GM12878 (cell line): ENCODE data around the gene CD99. TPM values are rescaled to one million over a fixed set of nuclear protein-coding genes. Genes with fewer than 3 reads are reported as not detected.

Source experiments
- ATAC-seq: fragments of 200-7000 bp; cut with Tn5 transposase; 3 replicates; pipeline ENCODE4 v1.9.1; 2020; ENCODE audit warnings: mild to moderate bottlenecking, moderate library complexity
- BruUV-seq: library from RNA; stranded (reverse); fragments of 400-500 nt; replicated peaks from 2 replicates; lab custom pipeline; 2021; lab: Mats Ljungman, UMichigan
- CTCF ChIA-PET: fragments of 300-600 bp; sonication (Branson Sonifier 250); formaldehyde crosslinking; extraction: SDS; loops from one replicate; lab custom pipeline; 2021; ENCODE audit warnings: inconsistent platforms; lab: Yijun Ruan, JAX
- POLR2A ChIA-PET: fragments of 350-600 bp; formaldehyde crosslinking; extraction: SDS; loops from one replicate; lab custom pipeline; 2021; ENCODE audit warnings: inconsistent platforms; lab: Charles Lee
- RAD21 ChIA-PET: fragments of 300-600 bp; sonication (Branson Sonifier 250); formaldehyde crosslinking; loops from one replicate; lab custom pipeline; 2023; ENCODE audit warnings: antibody characterized with exemption; ENCODE audit not compliant: unreplicated experiment; lab: Charles Lee
- SMC1A ChIA-PET: fragments of 300-600 bp; sonication (Branson Sonifier 250); formaldehyde crosslinking; loops from one replicate; lab custom pipeline; 2023; ENCODE audit not compliant: unreplicated experiment, uncharacterized antibody; lab: Charles Lee
- DNase-seq: peaks from one replicate; pipeline ENCODE4 v3.0.0-alpha.2; 2011; ENCODE audit warnings: low read depth, low spot score
- FAIRE-seq: peaks from 3 replicates; lab custom pipeline; 2011; peaks lifted over from hg19 to GRCh38; lab: Jason Lieb, UNC
- H2AFZ ChIP-seq: 2 replicates; pipeline ENCODE4 v1.6.0; 2011; ENCODE audit warnings: low read depth, low read length, control low read depth; ENCODE audit not compliant: control insufficient read depth
- H3K27ac ChIP-seq: 2 replicates; pipeline ENCODE4 v1.5.1; 2011; ENCODE audit warnings: control low read depth; ENCODE audit not compliant: control insufficient read depth, insufficient read depth
- H3K27me3 ChIP-seq, 2 experiments: replicated peaks in 1 of 2; 2 replicates each; pipeline versions ENCODE4 v1.6.0 to v1.6.1; 2011; ENCODE audit warnings: low read length in 1 of 2; ENCODE audit not compliant: control insufficient read depth in 2 of 2, insufficient read depth in 2 of 2
- H3K36me3 ChIP-seq, 2 experiments: 2 replicates each; pipeline ENCODE4 v1.5.1; 2011; ENCODE audit warnings: low read length in 1 of 2; ENCODE audit not compliant: control insufficient read depth in 2 of 2, insufficient read depth in 2 of 2
- H3K4me1 ChIP-seq: 2 replicates; pipeline ENCODE4 v1.6.1; 2011; ENCODE audit warnings: mild to moderate bottlenecking, low read length, moderate library complexity, mixed read lengths; ENCODE audit not compliant: control insufficient read depth, insufficient read depth
- H3K4me2 ChIP-seq: 2 replicates; pipeline ENCODE4 v1.6.0; 2011; ENCODE audit warnings: control low read depth; ENCODE audit not compliant: control insufficient read depth, insufficient read depth
- H3K4me3 ChIP-seq: fragments of 200-600 bp; sonication (generic); 2 replicates; pipeline ENCODE4 v1.5.1; 2016
- H3K79me2 ChIP-seq: 2 replicates; pipeline ENCODE4 v1.6.0; 2011; ENCODE audit warnings: low read length; ENCODE audit not compliant: control insufficient read depth, insufficient read depth
- H3K9ac ChIP-seq: 2 replicates; pipeline ENCODE4 v1.8.0; 2011; ENCODE audit warnings: low read length, control low read depth, mixed read lengths; ENCODE audit not compliant: control insufficient read depth, insufficient read depth
- H3K9me3 ChIP-seq: replicated peaks from 3 replicates; pipeline ENCODE4 v1.5.1; 2011; ENCODE audit warnings: mild to moderate bottlenecking, low read length; ENCODE audit not compliant: control insufficient read depth, insufficient read depth
- H4K20me1 ChIP-seq: 2 replicates; pipeline ENCODE4 v1.6.0; 2011; ENCODE audit not compliant: control insufficient read depth, insufficient read depth
- CHD4 ChIP-seq: fragments of 200-600 bp; sonication (generic); IDR thresholded peaks from 2 replicates; pipeline ENCODE4 v1.6.1; 2016; ENCODE audit warnings: mild to moderate bottlenecking
- CREM ChIP-seq: IDR thresholded peaks from 2 replicates; pipeline ENCODE4 v1.6.1; 2014; ENCODE audit warnings: antibody characterized with exemption, low read depth
- GABPA ChIP-seq: IDR thresholded peaks from 2 replicates; pipeline ENCODE4 v1.6.1; 2014; ENCODE audit warnings: antibody characterized with exemption, low read depth, mild to moderate bottlenecking, inconsistent platforms
- NFIC ChIP-seq: IDR thresholded peaks from 2 replicates; pipeline ENCODE4 v1.6.1; 2012; ENCODE audit warnings: low read depth, mild to moderate bottlenecking, inconsistent platforms, low read length, moderate library complexity
- NFXL1 ChIP-seq: fragments of 450-650 bp; IDR thresholded peaks from 2 replicates; pipeline ENCODE4 v1.6.1; 2017; ENCODE audit warnings: antibody characterized with exemption, mild to moderate bottlenecking, borderline replicate concordance
- SP1 ChIP-seq: IDR thresholded peaks from one replicate; pipeline ENCODE4 v1.6.1; 2011; ENCODE audit warnings: low read depth, low read length
- ZNF24 ChIP-seq: fragments of 450-650 bp; IDR thresholded peaks from 2 replicates; pipeline ENCODE4 v1.6.1; 2017; ENCODE audit warnings: antibody characterized with exemption, mild to moderate bottlenecking
- WGBS: methylation state at CpG from one replicate; pipeline ENCODE4 v1.1.6; 2016; ENCODE audit warnings: low lambda C conversion rate; ENCODE audit not compliant: insufficient replicate concordance, insufficient coverage; ENCODE audit errors: missing lambda C conversion rate; 5-methylcytosine and 5-hydroxymethylcytosine counted together
- in situ Hi-C: fragments of 300-500 bp; cut with MboI; formaldehyde crosslinking; loops from 9 replicates; pipeline ENCODE4 v1.14.3; 2018; ENCODE audit warnings: mixed read lengths
- intact Hi-C: fragments of 100-400 bp; cut with micrococcal nuclease; formaldehyde crosslinking; loops from one replicate; pipeline ENCODE4 v1.14.2; 2022; ENCODE audit not compliant: unreplicated experiment
- polyA plus RNA-seq, 11 experiments: library from polyadenylated mRNA; depleted of rRNA in 4 of 11; unstranded in 6 of 11; stranded (reverse) in 5 of 11; fragments of >200 nt; fragmentation: Nextera tagmentation in 4 of 11; fragmentation: Illumina TruSeq in 1 of 11; extraction: Ambion mirVana in 4 of 11; extraction: Trizol in 1 of 11; gene quantifications; 1 replicate in 1 of 11; 2 replicates in 10 of 11; pipeline versions ENCODE4 v1.2.1 to v1.2.3, GENCODE V29; 2011 to 2016; ENCODE audit warnings: inconsistent platforms in 2 of 11, missing spikeins in 2 of 11, low read depth in 1 of 11
- total RNA-seq, 4 experiments: library from RNA; depleted of rRNA in 3 of 4; stranded (reverse); fragments of >200 nt in 3 of 4; fragmentation: Illumina TruSeq in 1 of 4; extraction: Trizol in 1 of 4; gene quantifications; 2 replicates each; pipeline versions ENCODE4 v1.2.1 to v1.2.3, GENCODE V29; 2013 to 2021
- TF ChIP-seq, protein P1 (sequence below): fragments of 450-650 bp; IDR thresholded peaks from 2 replicates; pipeline ENCODE4 v1.6.1; 2017; ENCODE audit warnings: mild to moderate bottlenecking, low read depth, inconsistent platforms; ENCODE audit not compliant: poor library complexity, severe bottlenecking
- TF ChIP-seq, protein P2 (sequence below): fragments of 450-650 bp; IDR thresholded peaks from 2 replicates; pipeline ENCODE4 v1.6.1; 2016; ENCODE audit warnings: mild to moderate bottlenecking
- TF ChIP-seq, protein P3 (sequence below), 3 experiments: IDR thresholded peaks in 2 of 3; conservative IDR thresholded peaks in 1 of 3; 2 replicates each; pipeline ENCODE4 v1.5.1; 2011; ENCODE audit warnings: low read depth in 3 of 3, low read length in 3 of 3, mild to moderate bottlenecking in 3 of 3, control low read depth in 2 of 3, moderate library complexity in 2 of 3, inconsistent platforms in 1 of 3, mixed read lengths in 1 of 3; ENCODE audit not compliant: control insufficient read depth in 2 of 3, insufficient read depth in 1 of 3; ENCODE audit errors: extremely low read depth in 1 of 3
- TF ChIP-seq, protein P4 (sequence below): IDR thresholded peaks from 2 replicates; pipeline ENCODE4 v1.6.1; 2012; ENCODE audit warnings: mild to moderate bottlenecking, low read depth, low read length
- TF ChIP-seq, protein P5 (sequence below): IDR thresholded peaks from 2 replicates; pipeline ENCODE4 v1.6.1; 2011; ENCODE audit warnings: borderline replicate concordance, low read depth, mild to moderate bottlenecking, moderate library complexity, mixed read lengths, low read length; ENCODE audit not compliant: insufficient read depth; ENCODE audit errors: extremely low read length

Gene CD99
- total and polyA plus RNA-seq, 10 of the 15 experiments (the other 5 are each of a cell fraction or from before 2014, with no cell fraction given), result 24.8 to 242 (median 158) TPM

DNA sequence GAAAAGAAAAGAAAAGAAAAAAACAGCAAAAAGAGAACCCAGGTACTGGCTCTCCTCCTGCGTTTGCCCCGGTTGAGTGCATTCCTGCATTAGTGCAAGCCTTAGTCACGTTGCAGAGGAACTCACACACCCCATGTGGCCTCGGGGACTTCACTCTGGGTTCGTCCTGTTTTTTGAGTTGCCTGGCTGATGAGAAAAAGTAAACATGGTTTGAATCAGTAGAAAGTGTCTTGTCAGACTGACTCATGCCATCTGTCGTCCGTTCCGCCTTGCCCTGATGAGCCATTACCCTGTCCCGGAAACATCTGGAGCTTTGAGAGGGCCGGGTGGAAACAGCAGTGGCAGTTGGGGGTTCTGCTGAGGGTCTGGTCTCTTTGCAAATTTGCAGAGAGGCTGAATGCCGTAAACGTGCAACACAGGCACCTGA is 16.3 kb downstream of the CD99 start (continued):
- TF ChIP-seq, protein P1, sequence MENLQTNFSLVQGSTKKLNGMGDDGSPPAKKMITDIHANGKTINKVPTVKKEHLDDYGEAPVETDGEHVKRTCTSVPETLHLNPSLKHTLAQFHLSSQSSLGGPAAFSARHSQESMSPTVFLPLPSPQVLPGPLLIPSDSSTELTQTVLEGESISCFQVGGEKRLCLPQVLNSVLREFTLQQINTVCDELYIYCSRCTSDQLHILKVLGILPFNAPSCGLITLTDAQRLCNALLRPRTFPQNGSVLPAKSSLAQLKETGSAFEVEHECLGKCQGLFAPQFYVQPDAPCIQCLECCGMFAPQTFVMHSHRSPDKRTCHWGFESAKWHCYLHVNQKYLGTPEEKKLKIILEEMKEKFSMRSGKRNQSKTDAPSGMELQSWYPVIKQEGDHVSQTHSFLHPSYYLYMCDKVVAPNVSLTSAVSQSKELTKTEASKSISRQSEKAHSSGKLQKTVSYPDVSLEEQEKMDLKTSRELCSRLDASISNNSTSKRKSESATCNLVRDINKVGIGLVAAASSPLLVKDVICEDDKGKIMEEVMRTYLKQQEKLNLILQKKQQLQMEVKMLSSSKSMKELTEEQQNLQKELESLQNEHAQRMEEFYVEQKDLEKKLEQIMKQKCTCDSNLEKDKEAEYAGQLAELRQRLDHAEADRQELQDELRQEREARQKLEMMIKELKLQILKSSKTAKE, result peak; percentile 55
- TF ChIP-seq CREM, result peak; percentile 53; the same call in 1 of the 2 replicates

DNA sequence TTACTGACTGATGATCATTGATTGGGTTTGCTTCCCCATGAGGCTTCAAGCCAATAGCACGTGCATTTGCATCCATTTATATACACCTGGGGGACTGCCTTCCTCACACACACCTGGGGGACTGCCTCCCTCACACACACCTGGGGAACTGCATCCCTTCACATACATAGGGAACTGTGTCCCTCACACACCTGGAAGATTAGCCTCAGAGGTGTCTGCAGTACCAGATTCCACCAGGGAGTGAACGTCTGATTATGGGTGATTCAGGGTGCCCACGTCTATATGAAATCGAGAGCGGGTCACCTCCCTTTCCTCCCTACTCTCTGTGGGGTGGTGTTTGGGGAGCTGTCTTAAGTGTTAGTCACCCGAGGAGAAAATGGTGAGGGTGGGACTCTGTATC is 16.9 kb downstream of the CD99 start:
- peak overlapping the region; percentile 64; the same call in 1 of the 2 replicates for H3K4me2 ChIP-seq
- no peaks in the 10 kb centered on the region for H3K27me3 ChIP-seq
- no peaks in the 10 kb centered on the region; the same call in 2 of the 3 replicates for H3K9me3 ChIP-seq
- H3K36me3 ChIP-seq, result peaks cover 0 to 6% of the 10 kb centered on the region in 2 experiments; a peak in 2 of 4 replicates
- CTCF ChIA-PET, result no interaction called here
- RAD21 ChIA-PET, result no interaction called here
- H3K27ac ChIP-seq, result peak overlapping the region; percentile 63
- H3K9ac ChIP-seq, result no peak overlapping the region
- POLR2A ChIA-PET, result no interaction called here
- H4K20me1 ChIP-seq, result no peaks in the 10 kb centered on the region
- H3K79me2 ChIP-seq, result peaks cover 19% of the 10 kb centered on the region
- WGBS, result 43% methylated on average over 6 of the region's 6 CpGs
- in situ Hi-C loops, result no loop called here
- H3K4me1 ChIP-seq, result peaks cover 34% of the 10 kb centered on the region
- H2AFZ ChIP-seq, result peak overlapping the region; percentile 5; the same call in 1 of the 2 replicates
- no peak overlapping the region for H3K4me3 ChIP-seq
- intact Hi-C loops, result no loop called here
- DNase-seq (no peak), ATAC-seq (peak; percentile 31), FAIRE-seq (no peak)
- no TSS peak for BruUV-seq
- SMC1A ChIA-PET, result no interaction called here
- TF ChIP-seq, protein P2, sequence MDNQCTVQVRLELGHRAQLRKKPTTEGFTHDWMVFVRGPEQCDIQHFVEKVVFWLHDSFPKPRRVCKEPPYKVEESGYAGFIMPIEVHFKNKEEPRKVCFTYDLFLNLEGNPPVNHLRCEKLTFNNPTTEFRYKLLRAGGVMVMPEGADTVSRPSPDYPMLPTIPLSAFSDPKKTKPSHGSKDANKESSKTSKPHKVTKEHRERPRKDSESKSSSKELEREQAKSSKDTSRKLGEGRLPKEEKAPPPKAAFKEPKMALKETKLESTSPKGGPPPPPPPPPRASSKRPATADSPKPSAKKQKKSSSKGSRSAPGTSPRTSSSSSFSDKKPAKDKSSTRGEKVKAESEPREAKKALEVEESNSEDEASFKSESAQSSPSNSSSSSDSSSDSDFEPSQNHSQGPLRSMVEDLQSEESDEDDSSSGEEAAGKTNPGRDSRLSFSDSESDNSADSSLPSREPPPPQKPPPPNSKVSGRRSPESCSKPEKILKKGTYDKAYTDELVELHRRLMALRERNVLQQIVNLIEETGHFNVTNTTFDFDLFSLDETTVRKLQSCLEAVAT, result no peak
- TF ChIP-seq NFIC (no peak), NFXL1 (no peak), GABPA (no peak), SP1 (no peak), ZNF24 (no peak), CHD4 (no peak)
- TF ChIP-seq, protein P3, sequence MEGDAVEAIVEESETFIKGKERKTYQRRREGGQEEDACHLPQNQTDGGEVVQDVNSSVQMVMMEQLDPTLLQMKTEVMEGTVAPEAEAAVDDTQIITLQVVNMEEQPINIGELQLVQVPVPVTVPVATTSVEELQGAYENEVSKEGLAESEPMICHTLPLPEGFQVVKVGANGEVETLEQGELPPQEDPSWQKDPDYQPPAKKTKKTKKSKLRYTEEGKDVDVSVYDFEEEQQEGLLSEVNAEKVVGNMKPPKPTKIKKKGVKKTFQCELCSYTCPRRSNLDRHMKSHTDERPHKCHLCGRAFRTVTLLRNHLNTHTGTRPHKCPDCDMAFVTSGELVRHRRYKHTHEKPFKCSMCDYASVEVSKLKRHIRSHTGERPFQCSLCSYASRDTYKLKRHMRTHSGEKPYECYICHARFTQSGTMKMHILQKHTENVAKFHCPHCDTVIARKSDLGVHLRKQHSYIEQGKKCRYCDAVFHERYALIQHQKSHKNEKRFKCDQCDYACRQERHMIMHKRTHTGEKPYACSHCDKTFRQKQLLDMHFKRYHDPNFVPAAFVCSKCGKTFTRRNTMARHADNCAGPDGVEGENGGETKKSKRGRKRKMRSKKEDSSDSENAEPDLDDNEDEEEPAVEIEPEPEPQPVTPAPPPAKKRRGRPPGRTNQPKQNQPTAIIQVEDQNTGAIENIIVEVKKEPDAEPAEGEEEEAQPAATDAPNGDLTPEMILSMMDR (IDR thresholded peaks at IDR 0.05 in 2 of 3, conservative IDR thresholded peaks at IDR 0.05 in 1 of 3; ENCODE audit: control insufficient read depth in 2 of 3, extremely low read depth in 1 of 3, insufficient read depth in 1 of 3, low read depth in 3 of 3, low read length in 3 of 3), result no peak
- TF ChIP-seq, protein P4, sequence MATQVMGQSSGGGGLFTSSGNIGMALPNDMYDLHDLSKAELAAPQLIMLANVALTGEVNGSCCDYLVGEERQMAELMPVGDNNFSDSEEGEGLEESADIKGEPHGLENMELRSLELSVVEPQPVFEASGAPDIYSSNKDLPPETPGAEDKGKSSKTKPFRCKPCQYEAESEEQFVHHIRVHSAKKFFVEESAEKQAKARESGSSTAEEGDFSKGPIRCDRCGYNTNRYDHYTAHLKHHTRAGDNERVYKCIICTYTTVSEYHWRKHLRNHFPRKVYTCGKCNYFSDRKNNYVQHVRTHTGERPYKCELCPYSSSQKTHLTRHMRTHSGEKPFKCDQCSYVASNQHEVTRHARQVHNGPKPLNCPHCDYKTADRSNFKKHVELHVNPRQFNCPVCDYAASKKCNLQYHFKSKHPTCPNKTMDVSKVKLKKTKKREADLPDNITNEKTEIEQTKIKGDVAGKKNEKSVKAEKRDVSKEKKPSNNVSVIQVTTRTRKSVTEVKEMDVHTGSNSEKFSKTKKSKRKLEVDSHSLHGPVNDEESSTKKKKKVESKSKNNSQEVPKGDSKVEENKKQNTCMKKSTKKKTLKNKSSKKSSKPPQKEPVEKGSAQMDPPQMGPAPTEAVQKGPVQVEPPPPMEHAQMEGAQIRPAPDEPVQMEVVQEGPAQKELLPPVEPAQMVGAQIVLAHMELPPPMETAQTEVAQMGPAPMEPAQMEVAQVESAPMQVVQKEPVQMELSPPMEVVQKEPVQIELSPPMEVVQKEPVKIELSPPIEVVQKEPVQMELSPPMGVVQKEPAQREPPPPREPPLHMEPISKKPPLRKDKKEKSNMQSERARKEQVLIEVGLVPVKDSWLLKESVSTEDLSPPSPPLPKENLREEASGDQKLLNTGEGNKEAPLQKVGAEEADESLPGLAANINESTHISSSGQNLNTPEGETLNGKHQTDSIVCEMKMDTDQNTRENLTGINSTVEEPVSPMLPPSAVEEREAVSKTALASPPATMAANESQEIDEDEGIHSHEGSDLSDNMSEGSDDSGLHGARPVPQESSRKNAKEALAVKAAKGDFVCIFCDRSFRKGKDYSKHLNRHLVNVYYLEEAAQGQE, result no peak
- TF ChIP-seq, protein P5, sequence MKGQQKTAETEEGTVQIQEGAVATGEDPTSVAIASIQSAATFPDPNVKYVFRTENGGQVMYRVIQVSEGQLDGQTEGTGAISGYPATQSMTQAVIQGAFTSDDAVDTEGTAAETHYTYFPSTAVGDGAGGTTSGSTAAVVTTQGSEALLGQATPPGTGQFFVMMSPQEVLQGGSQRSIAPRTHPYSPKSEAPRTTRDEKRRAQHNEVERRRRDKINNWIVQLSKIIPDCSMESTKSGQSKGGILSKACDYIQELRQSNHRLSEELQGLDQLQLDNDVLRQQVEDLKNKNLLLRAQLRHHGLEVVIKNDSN, result no peak
